ENCODE results near the gene TCF23.

The TCF23 gene

GRCh38 chr2:27177441-27178351 is 28.9 kb downstream of the TCF23 start:
- TF ChIP-seq CTCF (IDR thresholded peaks at IDR 0.05; ENCODE audit: low read depth, low read length) = no peak

DNA sequence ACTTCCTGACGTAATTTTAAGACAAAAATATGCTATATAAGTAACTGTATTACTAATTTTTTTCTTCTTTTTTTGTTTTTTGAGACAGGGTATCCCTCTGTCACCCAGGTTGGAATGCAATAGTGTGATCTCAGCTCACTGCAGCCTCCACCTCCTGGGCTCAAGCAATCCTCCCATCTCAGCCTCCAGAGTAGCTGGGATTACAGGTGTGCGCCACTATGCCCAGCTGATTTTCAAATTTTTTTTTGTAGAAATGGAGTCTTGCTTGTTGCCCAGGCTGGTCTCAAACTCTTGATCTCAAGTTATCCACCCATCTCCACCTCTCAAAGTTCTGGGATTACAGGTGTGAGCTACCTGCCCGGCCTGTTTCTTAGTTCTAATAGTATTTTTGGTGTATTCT is 29.7 kb downstream of the TCF23 start:
- Histone ChIP-seq H3K27me3 (ENCODE audit: insufficient read depth, low read depth, severe bottlenecking) (no peaks in the 10 kb centered on the region), H3K9me3 (ENCODE audit: severe bottlenecking) (no peaks in the 10 kb centered on the region), H3K27ac (no peak overlapping the region), H3K4me3 (ENCODE audit: low read depth, low read length) (no peak overlapping the region), H3K36me3 (no peaks in the 10 kb centered on the region)
- no peak for DNase-seq
- TF ChIP-seq CTCF (IDR thresholded peaks at IDR 0.05; ENCODE audit: low read depth, low read length) = no peak

More at GRCh38 chr2:27177441-27178351, 28.9 kb downstream of the TCF23 start:
- Histone ChIP-seq H3K4me3 (ENCODE audit: low read depth, low read length) (no peak overlapping the region), H3K27ac (no peak overlapping the region), H3K27me3 (ENCODE audit: insufficient read depth, low read depth, severe bottlenecking) (no peaks in the 10 kb centered on the region), H3K9me3 (ENCODE audit: severe bottlenecking) (no peaks in the 10 kb centered on the region), H3K36me3 (no peaks in the 10 kb centered on the region)
- no peak for DNase-seq

- DNase-seq = no peak
- Histone ChIP-seq H3K9me3 (ENCODE audit: severe bottlenecking) (no peaks in the 10 kb centered on the region), H3K4me3 (ENCODE audit: low read depth, low read length) (no peak overlapping the region), H3K36me3 (no peaks in the 10 kb centered on the region), H3K27ac (no peak overlapping the region), H3K27me3 (ENCODE audit: insufficient read depth, low read depth, severe bottlenecking) (no peaks in the 10 kb centered on the region)
- no peak for TF ChIP-seq CTCF (IDR thresholded peaks at IDR 0.05; ENCODE audit: low read depth, low read length)
Observed at GRCh38 chr2:27179344-27180000, 30.7 kb downstream of the TCF23 start.

DNA sequence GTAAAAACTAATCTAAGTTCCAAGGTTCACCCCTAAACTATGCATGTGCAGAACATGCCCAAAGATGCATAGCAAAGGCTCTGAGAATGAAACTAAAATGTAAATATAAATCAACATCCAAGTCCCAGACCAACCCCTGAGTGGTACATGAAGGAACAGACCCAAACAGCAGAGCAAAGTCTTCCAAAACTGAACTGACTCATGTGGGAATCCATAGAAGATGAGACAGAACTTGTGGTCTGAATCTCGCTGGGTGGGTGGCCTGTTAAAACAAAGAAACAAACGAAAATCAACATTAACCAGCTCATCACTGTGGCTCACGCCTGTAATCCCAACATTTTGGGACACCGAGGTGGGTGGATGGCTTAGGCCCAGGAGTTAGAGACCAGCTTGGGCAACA is 33.5 kb downstream of the TCF23 start:
- no peak for TF ChIP-seq CTCF (IDR thresholded peaks at IDR 0.05; ENCODE audit: low read depth, low read length)
- Histone ChIP-seq H3K36me3 (no peaks in the 10 kb centered on the region), H3K9me3 (ENCODE audit: severe bottlenecking) (no peaks in the 10 kb centered on the region), H3K27ac (no peak overlapping the region), H3K4me3 (ENCODE audit: low read depth, low read length) (no peak overlapping the region), H3K27me3 (ENCODE audit: insufficient read depth, low read depth, severe bottlenecking) (no peaks in the 10 kb centered on the region)
- no peak for DNase-seq

- no peak overlapping the region for H3K4me3 ChIP-seq (ENCODE audit: low read depth, low read length)
- TF ChIP-seq CTCF (IDR thresholded peaks at IDR 0.05; ENCODE audit: low read depth, low read length) = no peak
- no peaks in the 10 kb centered on the region for H3K27me3 ChIP-seq (ENCODE audit: insufficient read depth, low read depth, severe bottlenecking)
- no peak overlapping the region for H3K27ac ChIP-seq
- no peaks in the 10 kb centered on the region for H3K9me3 ChIP-seq (ENCODE audit: severe bottlenecking)
- no peak for DNase-seq
- no peaks in the 10 kb centered on the region for H3K36me3 ChIP-seq
Observed at GRCh38 chr2:27184115-27184514, 35.3 kb downstream of the TCF23 start.
